B cell (primary cell): ENCODE measurements around the gene SGSM1. TPM values are rescaled to one million over a fixed set of nuclear protein-coding genes. Genes with fewer than 3 reads are reported as not detected.

Source experiments
- ATAC-seq: fragments of 200-7000 bp; cut with Tn5 transposase; one replicate; pipeline ENCODE4 v1.10.0; 2021; ENCODE audit warnings: low read depth, mild to moderate bottlenecking, moderate number of reproducible peaks, moderate library complexity
- CTCF ChIA-PET: fragments of 350-600 bp; sonication (Branson Sonifier 250); formaldehyde crosslinking; loops from one replicate; lab custom pipeline; 2021; ENCODE audit warnings: antibody characterized with exemption, inconsistent platforms; lab: Charles Lee
- POLR2A ChIA-PET: fragments of 350-600 bp; sonication (Branson Sonifier 250); formaldehyde crosslinking; loops from one replicate; lab custom pipeline; 2021; ENCODE audit warnings: antibody characterized with exemption; lab: Charles Lee
- DNase-seq: peaks from one replicate; pipeline ENCODE4 v3.0.0; 2013
- H2AFZ ChIP-seq: 2 replicates; pipeline ENCODE4 v1.6.1; 2012; ENCODE audit warnings: mild to moderate bottlenecking, low read depth, low read length; ENCODE audit not compliant: insufficient read depth, poor library complexity, severe bottlenecking
- H3K27ac ChIP-seq, 2 donors: 1 replicate in 1 of 2; 2 replicates in 1 of 2; pipeline ENCODE4 v1.5.1; 2012 to 2013; ENCODE audit warnings: low read length in 2 of 2, mild to moderate bottlenecking in 2 of 2, moderate library complexity in 1 of 2
- H3K27me3 ChIP-seq, 4 experiments: fragments of 200-600 bp in 1 of 4; sonication (generic) in 1 of 4; replicated peaks in 1 of 4; 1 replicate in 2 of 4; 2 replicates in 2 of 4; pipeline versions ENCODE4 v1.6.1 to v1.7.0; 2013 to 2016; ENCODE audit warnings: low read length in 3 of 4, mild to moderate bottlenecking in 2 of 4, mixed read lengths in 1 of 4, moderate library complexity in 1 of 4; ENCODE audit not compliant: insufficient read depth in 4 of 4, control insufficient read depth in 3 of 4; ENCODE audit errors: control extremely low read depth in 1 of 4
- H3K36me3 ChIP-seq, 2 experiments: replicated peaks in 1 of 2; 1 replicate in 1 of 2; 2 replicates in 1 of 2; pipeline versions ENCODE4 v1.6.1 to v1.7.1; 2013; ENCODE audit warnings: low read length in 1 of 2; ENCODE audit not compliant: insufficient read depth in 2 of 2, control insufficient read depth in 1 of 2; ENCODE audit errors: control extremely low read depth in 1 of 2, extremely low read depth in 1 of 2
- H3K4me1 ChIP-seq, 2 donors: fragments of 200-600 bp in 1 of 2; sonication (generic) in 1 of 2; 1 replicate in 1 of 2; 2 replicates in 1 of 2; pipeline versions ENCODE4 v1.5.1 to v1.6.1; 2013 to 2017; ENCODE audit warnings: low read length in 2 of 2; ENCODE audit not compliant: control insufficient read depth in 2 of 2, insufficient read depth in 2 of 2
- H3K4me2 ChIP-seq: replicated peaks from 2 replicates; pipeline ENCODE3; 2012; ENCODE audit warnings: mild to moderate bottlenecking, low read depth, low read length; ENCODE audit not compliant: poor library complexity, severe bottlenecking
- H3K4me3 ChIP-seq, 5 experiments: fragments of 200-600 bp in 1 of 5; sonication (generic) in 1 of 5; 1 replicate in 3 of 5; 2 replicates in 2 of 5; pipeline versions ENCODE4 v1.5.1 to v1.7.0; 2011 to 2016; ENCODE audit warnings: low read length in 4 of 5, mild to moderate bottlenecking in 4 of 5, low read depth in 2 of 5, control low read depth in 1 of 5, moderate library complexity in 1 of 5; ENCODE audit not compliant: insufficient read depth in 1 of 5; ENCODE audit errors: control extremely low read depth in 1 of 5, extremely low read depth in 1 of 5
- H3K79me2 ChIP-seq: fragments of 200-600 bp; sonication (generic); one replicate; pipeline ENCODE4 v1.6.0; 2016; ENCODE audit warnings: low read length; ENCODE audit not compliant: control insufficient read depth, insufficient read depth
- H3K9ac ChIP-seq: fragments of 200-600 bp; sonication (generic); 2 replicates; pipeline ENCODE4 v1.6.1; 2017; ENCODE audit warnings: mild to moderate bottlenecking, low read length, moderate library complexity
- H3K9me3 ChIP-seq, 3 donors: one replicate each; pipeline versions ENCODE4 v1.6.1 to v1.7.1; 2013; ENCODE audit warnings: low read length in 2 of 3; ENCODE audit not compliant: control insufficient read depth in 2 of 3, insufficient read depth in 1 of 3; ENCODE audit errors: control extremely low read depth in 1 of 3
- H4K20me1 ChIP-seq: 2 replicates; pipeline ENCODE4 v1.6.0; 2012; ENCODE audit warnings: mild to moderate bottlenecking, low read length; ENCODE audit not compliant: insufficient read depth, control insufficient read depth, poor library complexity, severe bottlenecking
- H3K27ac Mint-ChIP-seq: one replicate; pipeline ENCODE4 v1.8.0; 2021; ENCODE audit warnings: mixed read lengths
- H3K27me3 Mint-ChIP-seq: one replicate; pipeline ENCODE4 v1.8.0; 2021; ENCODE audit warnings: mixed read lengths
- H3K4me1 Mint-ChIP-seq: one replicate; pipeline ENCODE4 v1.8.0; 2021; ENCODE audit warnings: mixed read lengths
- H3K4me3 Mint-ChIP-seq: one replicate; pipeline ENCODE4 v1.8.0; 2021; ENCODE audit warnings: mixed read lengths
- H3K9me3 Mint-ChIP-seq: one replicate; pipeline ENCODE4 v1.8.0; 2022; ENCODE audit warnings: mixed read lengths; ENCODE audit not compliant: insufficient read depth
- CTCF ChIP-seq: fragments of 200-600 bp; IDR thresholded peaks from one replicate; pipeline ENCODE4 v1.8.0; 2022; ENCODE audit warnings: antibody characterized with exemption, mild to moderate bottlenecking
- EZH2 ChIP-seq: IDR thresholded peaks from 2 replicates; pipeline ENCODE4 v1.6.1; 2012; ENCODE audit warnings: borderline replicate concordance, low read depth, mild to moderate bottlenecking, moderate library complexity, low read length; ENCODE audit not compliant: insufficient read depth, poor library complexity, severe bottlenecking
- WGBS: methylation state at CpG from one replicate; pipeline ENCODE4 v1.1.5; 2013; ENCODE audit warnings: missing lambda C conversion rate; ENCODE audit not compliant: insufficient coverage; 5-methylcytosine and 5-hydroxymethylcytosine counted together
- intact Hi-C: fragments of 100-400 bp; cut with micrococcal nuclease; formaldehyde crosslinking; loops from one replicate; pipeline ENCODE4 v1.10.0; 2022
- polyA plus RNA-seq: library from polyadenylated mRNA; depleted of rRNA; stranded (reverse); fragments of >200 nt; gene quantifications from 2 replicates; pipeline ENCODE4 v1.2.3, GENCODE V29; 2012
- total RNA-seq, 2 donors: library from RNA; stranded (reverse); fragments of 120-200 nt in 1 of 2; gene quantifications; 1 replicate in 1 of 2; 2 replicates in 1 of 2; pipeline versions ENCODE4 v1.2.3 to v1.2.4, GENCODE V29; 2013 to 2022

SGSM1 gene
- total and polyA plus RNA-seq, 2 donors (not counting 1 experiment from before 2014, with no cell fraction given): 0.91 to 1.3 TPM

GRCh38 chr22:24776525-24776924 is 29.5 kb upstream of the SGSM1 start:
- DNase-seq (no peak), ATAC-seq (no peak)
- H3K9me3 ChIP-seq: peaks cover 0 to 3% (median 0%) of the 10 kb centered on the region in 3 donors
- H4K20me1 ChIP-seq: no peaks in the 10 kb centered on the region
- H2AFZ ChIP-seq: no peak overlapping the region
- no peak overlapping the region for H3K4me2 ChIP-seq
- Mint-ChIP-seq H3K9me3 (no peaks in the 10 kb centered on the region), H3K4me3 (no peak overlapping the region), H3K27ac (no peak overlapping the region), H3K27me3 (peaks cover 36% of the 10 kb centered on the region), H3K4me1 (no peaks in the 10 kb centered on the region)
- no peak overlapping the region for H3K27ac ChIP-seq
- no peaks in the 10 kb centered on the region for H3K4me1 ChIP-seq
- intact Hi-C loops: no loop called here
- no peak overlapping the region for H3K4me3 ChIP-seq
- CTCF ChIA-PET: no interaction called here
- WGBS: 35% methylated on average over 4 of the region's 5 CpGs
- POLR2A ChIA-PET: no interaction called here
- H3K27me3 ChIP-seq: peaks cover 0 to 10% (median 2%) of the 10 kb centered on the region in 4 experiments
- no peak overlapping the region for H3K9ac ChIP-seq
- H3K36me3 ChIP-seq: no peaks in the 10 kb centered on the region
- no peak for TF ChIP-seq CTCF
- TF ChIP-seq EZH2: no peak
- no peaks in the 10 kb centered on the region for H3K79me2 ChIP-seq

- ChIA-PET CTCF (interaction anchor here (1.2 kb wide), 1 partner anchor 31 kb away, joined by 3 read pairs; no protein-coding TSS in a partner anchor), POLR2A (no interaction called here)
These were observed 16.5 kb upstream of the SGSM1 start for GRCh38 chr22:24789516-24789915.

More at GRCh38 chr22:24789516-24789915, 16.5 kb upstream of the SGSM1 start:
- H3K9me3 ChIP-seq: no peaks in the 10 kb centered on the region
- no peak overlapping the region for H3K4me2 ChIP-seq
- H3K4me3 ChIP-seq: no peak overlapping the region
- Mint-ChIP-seq H3K4me3 (no peak overlapping the region), H3K9me3 (no peaks in the 10 kb centered on the region), H3K27me3 (peaks cover 12% of the 10 kb centered on the region), H3K27ac (no peak overlapping the region), H3K4me1 (no peaks in the 10 kb centered on the region)
- intact Hi-C loops: no loop called here
- no peaks in the 10 kb centered on the region for H4K20me1 ChIP-seq
- TF ChIP-seq CTCF: no peak
- no peak for TF ChIP-seq EZH2
- H2AFZ ChIP-seq: no peak overlapping the region
- no peak overlapping the region for H3K27ac ChIP-seq
- H3K36me3 ChIP-seq: no peaks in the 10 kb centered on the region
- ATAC-seq (no peak), DNase-seq (no peak)
- no peak overlapping the region for H3K9ac ChIP-seq
- no peaks in the 10 kb centered on the region for H3K27me3 ChIP-seq
- no peaks in the 10 kb centered on the region for H3K4me1 ChIP-seq
- H3K79me2 ChIP-seq: no peaks in the 10 kb centered on the region
- no CpG with 5 or more reads among the region's 3 CpGs for WGBS
